ENCODE measurements around the gene PPP5C.

- TF ChIP-seq EP300 (IDR thresholded peaks at IDR 0.05), result no peak
- no peak for TF ChIP-seq POLR2A (IDR thresholded peaks at IDR 0.05)
Measured at GRCh38 chr19:46426506-46427162, 79.7 kb downstream of the PPP5C start.

Data from tibial nerve (tissue), 3 donors.